BLaER1 (cell line): Measurements from ENCODE around the gene MECR.
A peak's percentile ranks its signal among the peaks of the same experiment; 100 is the strongest.

Source experiments
- H3K27ac ChIP-seq: shearing (Covaris generic); formaldehyde crosslinking; 2 replicates; pipeline ENCODE4 v1.8.1; 2022
- H3K27me3 ChIP-seq: shearing (Covaris generic); formaldehyde crosslinking; 2 replicates; pipeline ENCODE4 v1.8.1; 2022
- H3K36me3 ChIP-seq: shearing (Covaris generic); formaldehyde crosslinking; 2 replicates; pipeline ENCODE4 v1.8.1; 2022
- H3K4me1 ChIP-seq: shearing (Covaris generic); formaldehyde crosslinking; 2 replicates; pipeline ENCODE4 v1.8.1; 2022
- H3K4me2 ChIP-seq: shearing (Covaris generic); formaldehyde crosslinking; 2 replicates; pipeline ENCODE4 v1.8.1; 2022
- H3K4me3 ChIP-seq: shearing (Covaris generic); formaldehyde crosslinking; 2 replicates; pipeline ENCODE4 v1.8.1; 2022
- H3K9ac ChIP-seq: shearing (Covaris generic); formaldehyde crosslinking; 2 replicates; pipeline ENCODE4 v1.8.1; 2022
- H3K9me3 ChIP-seq: shearing (Covaris generic); formaldehyde crosslinking; 2 replicates; pipeline ENCODE4 v1.8.1; 2022
- H4K20me1 ChIP-seq: shearing (Covaris generic); formaldehyde crosslinking; 2 replicates; pipeline ENCODE4 v1.8.1; 2022
- Cebpa-rat ChIP-seq: shearing (Covaris generic); IDR thresholded peaks from 2 replicates; pipeline ENCODE4 v1.8.1; 2022

MECR gene

DNA sequence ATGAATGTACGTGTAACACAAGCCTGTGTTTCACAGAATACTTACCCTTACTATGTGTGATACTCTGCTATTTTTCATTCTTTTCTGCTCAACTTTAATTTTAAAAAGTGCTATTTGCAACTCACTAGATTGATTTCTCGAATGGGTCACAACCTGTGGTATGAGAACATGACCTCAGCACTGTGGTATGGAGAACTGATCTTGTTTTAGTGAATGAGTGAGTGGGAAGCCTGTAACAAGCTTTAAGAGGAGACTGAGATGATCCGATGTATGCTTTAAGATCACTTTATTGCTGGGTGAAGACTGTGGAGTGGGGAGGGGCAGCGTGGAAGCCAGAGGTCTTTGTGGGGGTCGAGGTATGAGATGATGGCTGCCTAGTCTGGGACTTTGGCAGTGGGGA lies 21.6 kb downstream of the MECR start:
- Histone ChIP-seq H3K27me3 (no peaks in the 10 kb centered on the region), H3K9me3 (no peaks in the 10 kb centered on the region), H4K20me1 (no peaks in the 10 kb centered on the region), H3K4me1 (no peaks in the 10 kb centered on the region), H3K27ac (no peak overlapping the region), H3K4me2 (no peak overlapping the region), H3K36me3 (peaks cover 91% of the 10 kb centered on the region), H3K9ac (no peak overlapping the region), H3K4me3 (no peak overlapping the region)
- TF ChIP-seq Cebpa-rat: no peak

DNA sequence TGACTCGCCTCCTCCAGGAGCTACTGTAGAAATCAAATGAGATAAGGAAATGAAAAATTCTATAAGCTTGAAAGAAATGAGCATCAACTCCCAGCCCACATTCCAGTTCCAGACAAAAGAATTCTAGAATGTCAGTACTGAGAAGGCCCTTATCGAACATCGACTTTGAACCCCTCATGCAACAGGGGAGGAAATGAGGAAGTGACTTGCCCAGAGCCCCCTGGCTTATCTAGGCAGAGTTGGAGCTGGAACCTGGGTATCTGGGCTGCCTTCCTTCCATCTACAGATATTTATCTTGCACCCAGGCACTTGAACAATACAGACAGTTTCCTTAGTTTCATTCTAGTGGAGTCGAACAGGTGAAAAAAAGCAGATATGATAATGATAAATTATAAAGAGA lies 22.3 kb downstream of the MECR start:
- no peaks in the 10 kb centered on the region for H3K9me3 ChIP-seq
- peaks cover 90% of the 10 kb centered on the region for H3K36me3 ChIP-seq
- no peak overlapping the region for H3K27ac ChIP-seq
- no peak for TF ChIP-seq Cebpa-rat
- H3K9ac ChIP-seq: no peak overlapping the region
- H3K27me3 ChIP-seq: no peaks in the 10 kb centered on the region
- no peak overlapping the region for H3K4me2 ChIP-seq
- 0 out of 2 replicates have a peak, but pooled peaks cover 4% of the 10 kb centered on the region for H4K20me1 ChIP-seq
- H3K4me1 ChIP-seq: no peaks in the 10 kb centered on the region
- no peak overlapping the region for H3K4me3 ChIP-seq

GRCh38 chr1:29202584-29203340 lies 28.0 kb downstream of the MECR start:
- Histone ChIP-seq H3K4me3 (no peak overlapping the region), H3K9ac (peak overlapping the region; percentile 38; the same call in 1 of the 2 replicates), H4K20me1 (peaks cover 20% of the 10 kb centered on the region; the same call in 1 of the 2 replicates), H3K27ac (no peak overlapping the region), H3K9me3 (no peaks in the 10 kb centered on the region), H3K36me3 (peaks cover 96% of the 10 kb centered on the region), H3K27me3 (no peaks in the 10 kb centered on the region), H3K4me1 (peaks cover 8% of the 10 kb centered on the region; the same call in 1 of the 2 replicates), H3K4me2 (no peak overlapping the region; the same call in 1 of the 2 replicates)
- TF ChIP-seq Cebpa-rat: no peak

- Histone ChIP-seq H3K9ac (peak overlapping the region; percentile 38), H3K27me3 (no peaks in the 10 kb centered on the region), H3K4me2 (no peak overlapping the region), H3K4me1 (peaks cover 8% of the 10 kb centered on the region; the same call in 1 of the 2 replicates), H3K27ac (no peak overlapping the region), H3K36me3 (peaks cover 96% of the 10 kb centered on the region), H4K20me1 (peaks cover 20% of the 10 kb centered on the region; the same call in 1 of the 2 replicates), H3K9me3 (no peaks in the 10 kb centered on the region), H3K4me3 (no peak overlapping the region)
- TF ChIP-seq Cebpa-rat: no peak
Observed at GRCh38 chr1:29202053-29202452, 28.7 kb downstream of the MECR start.

DNA sequence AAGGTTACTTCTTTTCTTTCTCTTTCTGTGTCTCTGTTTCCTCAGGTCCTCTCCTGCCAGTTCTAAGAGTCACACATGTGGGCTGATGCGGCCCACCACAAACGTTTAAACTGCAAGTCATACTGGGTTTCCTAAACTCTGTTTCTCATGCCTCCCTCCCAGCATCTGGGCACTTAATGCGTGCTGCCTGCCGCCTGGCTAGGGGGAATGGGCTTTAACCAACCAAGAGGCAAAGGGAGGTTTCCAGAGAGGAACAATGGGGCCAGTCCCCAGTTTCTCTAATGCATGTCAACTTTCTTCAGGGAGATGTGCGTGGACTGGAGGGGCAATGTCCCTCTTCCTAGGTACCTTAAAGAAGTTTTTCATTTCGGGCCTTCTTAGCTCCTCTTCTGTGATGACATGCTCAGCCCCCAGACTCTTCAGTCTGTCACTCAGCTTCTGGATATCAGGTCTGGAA lies 29.1 kb downstream of the MECR start:
- Histone ChIP-seq H3K4me1 (peaks cover 8% of the 10 kb centered on the region; the same call in 1 of the 2 replicates), H4K20me1 (peaks cover 20% of the 10 kb centered on the region; the same call in 1 of the 2 replicates), H3K36me3 (peaks cover 96% of the 10 kb centered on the region), H3K4me2 (no peak overlapping the region), H3K27ac (no peak overlapping the region), H3K9ac (peak overlapping the region; percentile 38), H3K4me3 (no peak overlapping the region), H3K27me3 (no peaks in the 10 kb centered on the region), H3K9me3 (no peaks in the 10 kb centered on the region)
- TF ChIP-seq Cebpa-rat: no peak

- Histone ChIP-seq H3K9me3 (no peaks in the 10 kb centered on the region), H3K4me3 (no peak overlapping the region), H3K9ac (0 out of 2 replicates have a peak overlapping the region, but pooled peaks have one; percentile 38), H3K27me3 (no peaks in the 10 kb centered on the region), H4K20me1 (peaks cover 20% of the 10 kb centered on the region; the same call in 1 of the 2 replicates), H3K4me2 (no peak overlapping the region), H3K36me3 (peaks cover 96% of the 10 kb centered on the region), H3K4me1 (peaks cover 13% of the 10 kb centered on the region), H3K27ac (no peak overlapping the region)
- TF ChIP-seq Cebpa-rat: no peak
Observed at GRCh38 chr1:29200906-29201594, 29.7 kb downstream of the MECR start.

GRCh38 chr1:29197993-29198392 lies 32.7 kb downstream of the MECR start:
- no peak overlapping the region for H3K27ac ChIP-seq
- H3K4me3 ChIP-seq: no peak overlapping the region
- no peaks in the 10 kb centered on the region for H3K9me3 ChIP-seq
- no peak overlapping the region for H3K4me2 ChIP-seq
- peaks cover 35% of the 10 kb centered on the region for H3K4me1 ChIP-seq
- H3K36me3 ChIP-seq: peaks cover 99% of the 10 kb centered on the region
- TF ChIP-seq Cebpa-rat: no peak
- H3K27me3 ChIP-seq: no peaks in the 10 kb centered on the region
- H3K9ac ChIP-seq: no peak overlapping the region
- peaks cover 12% of the 10 kb centered on the region; the same call in 1 of the 2 replicates for H4K20me1 ChIP-seq

DNA sequence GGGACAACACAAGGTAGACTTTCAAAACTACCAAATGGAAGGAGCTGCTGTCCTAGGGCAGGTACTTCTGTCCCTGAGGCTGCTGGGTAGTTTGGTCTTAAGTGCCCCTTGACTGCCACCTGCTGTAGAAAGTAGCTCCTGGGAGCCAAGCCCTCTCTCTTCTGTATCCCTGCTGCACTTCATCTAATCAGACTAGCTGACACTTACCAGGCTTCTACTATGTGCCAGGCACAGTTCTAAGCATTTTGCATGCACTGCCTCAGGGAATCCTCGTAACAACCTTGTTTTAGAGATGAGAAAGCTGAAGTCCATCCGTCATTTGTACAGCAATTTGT lies 33.2 kb downstream of the MECR start:
- no peak overlapping the region for H3K4me2 ChIP-seq
- TF ChIP-seq Cebpa-rat: no peak
- H3K4me3 ChIP-seq: no peak overlapping the region
- H3K9me3 ChIP-seq: no peaks in the 10 kb centered on the region
- H4K20me1 ChIP-seq: peaks cover 9% of the 10 kb centered on the region; the same call in 1 of the 2 replicates
- H3K9ac ChIP-seq: no peak overlapping the region
- H3K27ac ChIP-seq: no peak overlapping the region
- H3K36me3 ChIP-seq: peaks cover 100% of the 10 kb centered on the region
- no peaks in the 10 kb centered on the region for H3K27me3 ChIP-seq
- H3K4me1 ChIP-seq: peaks cover 33% of the 10 kb centered on the region

DNA sequence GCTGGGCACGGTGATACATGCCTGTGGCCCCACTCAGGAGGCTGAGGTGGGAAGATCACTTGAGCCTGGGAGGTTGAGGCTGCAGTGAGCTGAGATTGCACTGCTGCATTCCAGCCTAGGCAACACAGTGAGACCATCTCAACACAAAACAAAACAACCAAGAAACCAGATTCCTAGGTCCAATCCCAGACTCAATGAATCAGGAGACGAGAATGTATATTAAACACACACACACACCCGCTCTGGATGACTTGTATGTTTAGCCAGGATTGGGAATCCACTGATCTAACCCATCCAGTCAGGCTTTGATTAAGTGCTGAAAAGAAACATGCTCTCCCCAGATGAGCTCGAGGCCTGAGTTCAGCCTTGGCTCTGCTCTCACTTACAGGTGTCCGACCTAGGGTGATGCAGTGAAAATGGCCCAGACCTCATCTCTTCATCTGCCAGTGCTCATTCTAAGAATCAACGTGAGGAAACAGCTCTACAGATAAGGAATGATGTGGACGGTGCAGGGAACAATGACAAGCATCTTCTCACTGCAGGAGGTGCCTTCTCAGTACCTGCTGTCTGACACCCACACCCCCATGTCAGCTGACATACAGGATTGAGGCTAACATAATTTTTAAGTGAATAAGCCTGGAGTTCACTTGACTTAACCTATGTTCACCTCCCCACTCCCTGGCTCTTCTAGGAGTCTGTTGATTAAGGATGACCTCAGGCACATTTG lies 33.7 kb downstream of the MECR start:
- Histone ChIP-seq H3K4me3 (no peak overlapping the region), H3K4me1 (peaks cover 28% of the 10 kb centered on the region), H3K4me2 (no peak overlapping the region), H3K9me3 (no peaks in the 10 kb centered on the region), H3K9ac (no peak overlapping the region), H3K36me3 (peaks cover 95% of the 10 kb centered on the region), H3K27me3 (no peaks in the 10 kb centered on the region), H3K27ac (no peak overlapping the region), H4K20me1 (peaks cover 4% of the 10 kb centered on the region; the same call in 1 of the 2 replicates)
- no peak for TF ChIP-seq Cebpa-rat
